CD4-positive, alpha-beta T cell treated with Interleukin-2 at 100 ng/mL for 4 hours (primary cell): ENCODE results near the gene NCOR2.

Experiments used
- DNase-seq: peaks from one replicate; pipeline ENCODE4 v3.0.0-alpha.2; 2020; ENCODE audit warnings: low spot score

The NCOR2 gene

DNA sequence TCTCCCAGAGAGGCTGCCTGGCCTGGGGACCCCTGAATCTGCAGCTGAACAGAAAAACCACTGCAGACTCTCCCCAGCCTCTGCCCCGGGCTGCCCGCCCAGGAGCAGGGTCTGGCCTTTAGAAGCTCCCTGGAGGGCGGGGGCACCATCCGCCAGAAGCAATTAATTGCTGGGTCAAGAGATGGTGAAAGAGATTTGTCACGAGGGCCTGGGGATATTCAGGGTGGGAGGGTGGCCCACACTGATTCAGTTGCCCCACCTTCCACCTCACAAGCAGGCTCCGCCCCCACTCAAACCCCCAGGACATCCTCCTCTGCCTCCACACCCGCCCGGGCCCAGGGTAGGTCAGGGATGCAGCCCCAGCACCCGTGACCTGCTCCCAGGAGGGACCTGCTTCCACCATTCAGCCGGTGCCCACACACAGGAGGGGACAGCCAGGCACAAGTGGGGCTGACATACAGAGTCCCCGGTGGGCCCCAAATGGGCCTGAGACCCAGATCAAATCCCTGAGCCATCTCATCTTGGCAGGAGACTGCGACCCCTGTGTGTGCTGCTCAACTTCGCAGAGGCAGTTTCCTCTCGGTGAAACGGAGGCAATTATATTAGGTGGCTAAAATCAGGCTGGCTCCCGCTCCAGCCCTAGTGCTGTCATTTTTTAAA is 23.0 kb downstream of the NCOR2 start:
- DNase-seq: no peak

DNA sequence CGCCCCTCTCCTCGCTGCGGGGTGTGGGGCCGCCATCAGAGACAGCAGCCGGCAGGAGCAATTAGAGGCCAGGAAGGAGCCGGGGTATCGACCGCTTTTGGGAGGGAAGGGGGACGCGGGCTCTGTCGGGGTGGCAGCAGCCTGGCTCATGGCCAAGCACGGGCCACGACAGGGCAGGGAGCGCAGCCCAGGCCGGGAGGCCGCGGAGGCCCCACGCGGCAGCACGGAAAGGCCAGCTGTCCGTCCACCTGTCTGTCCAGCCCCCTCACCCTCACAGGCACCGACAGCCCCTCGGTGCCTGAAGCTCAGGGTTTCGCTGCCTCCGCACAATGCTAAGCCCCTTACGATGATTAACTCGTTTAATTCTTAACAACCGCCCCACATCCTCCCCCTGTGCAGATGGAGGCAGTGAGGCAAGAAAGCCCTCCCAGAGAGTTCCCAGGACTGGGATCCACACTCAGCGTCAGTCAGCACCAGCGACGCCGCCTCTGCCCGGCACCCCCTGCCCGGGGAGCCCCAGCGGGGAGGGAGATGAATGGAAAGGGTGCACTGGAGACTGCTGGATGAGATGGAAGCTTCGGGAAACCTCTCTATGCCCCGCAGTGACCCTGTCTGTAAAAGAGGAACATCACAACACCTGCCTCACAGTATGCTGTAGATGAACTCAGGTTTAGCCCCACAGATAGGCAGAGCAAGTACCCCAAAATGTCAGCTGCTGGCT is 23.7 kb downstream of the NCOR2 start:
- no peak for DNase-seq

DNA sequence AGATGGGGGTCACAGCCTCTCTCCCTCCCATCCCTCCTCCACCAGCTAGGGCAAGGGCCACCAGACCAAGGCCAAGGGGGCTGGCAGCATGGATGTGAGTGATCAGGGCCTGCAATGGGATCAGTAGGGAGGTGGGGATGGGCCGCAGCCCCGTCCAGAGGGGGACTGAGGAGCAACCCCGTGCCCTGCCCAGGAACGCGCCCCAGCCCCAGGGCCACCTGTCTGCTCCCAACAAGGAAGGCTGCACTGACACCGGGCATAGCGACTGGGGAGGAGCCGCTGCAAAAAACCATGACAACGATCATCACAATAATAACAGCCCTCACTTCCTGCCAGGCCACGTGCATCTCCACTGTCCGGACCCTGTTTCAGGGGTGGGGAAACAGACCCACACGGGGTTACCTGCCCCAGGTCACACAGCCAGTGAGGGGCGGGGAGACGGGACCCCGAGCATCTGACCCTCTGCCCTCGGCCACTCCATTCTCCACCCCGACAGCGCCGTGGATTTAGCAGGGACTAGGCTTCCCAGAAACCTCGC is 24.3 kb downstream of the NCOR2 start:
- DNase-seq: peak; percentile 33

- DNase-seq: no peak
Observed at GRCh38 chr12:124542021-124542949, 25.1 kb downstream of the NCOR2 start.

DNA sequence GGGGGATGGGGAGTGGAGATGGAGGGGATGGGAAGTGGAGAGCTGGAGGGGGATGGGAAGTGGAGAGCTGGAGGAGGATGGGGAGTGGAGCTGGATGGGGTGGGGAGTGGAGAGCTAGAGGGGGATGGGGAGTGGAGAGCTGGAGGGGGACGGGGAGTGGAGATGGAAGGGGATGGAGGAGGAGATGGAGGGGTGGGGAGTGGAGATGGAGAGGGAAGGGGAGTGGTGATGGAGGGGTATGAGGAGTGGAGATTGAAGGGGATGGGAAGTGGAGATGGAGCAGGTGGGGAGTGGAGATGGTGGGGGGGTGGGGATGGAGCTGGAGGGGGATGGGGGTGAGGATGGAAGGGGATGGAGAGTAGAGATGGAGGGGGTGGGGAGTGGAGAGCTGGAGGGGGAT is 26.1 kb downstream of the NCOR2 start:
- DNase-seq: no peak

DNA sequence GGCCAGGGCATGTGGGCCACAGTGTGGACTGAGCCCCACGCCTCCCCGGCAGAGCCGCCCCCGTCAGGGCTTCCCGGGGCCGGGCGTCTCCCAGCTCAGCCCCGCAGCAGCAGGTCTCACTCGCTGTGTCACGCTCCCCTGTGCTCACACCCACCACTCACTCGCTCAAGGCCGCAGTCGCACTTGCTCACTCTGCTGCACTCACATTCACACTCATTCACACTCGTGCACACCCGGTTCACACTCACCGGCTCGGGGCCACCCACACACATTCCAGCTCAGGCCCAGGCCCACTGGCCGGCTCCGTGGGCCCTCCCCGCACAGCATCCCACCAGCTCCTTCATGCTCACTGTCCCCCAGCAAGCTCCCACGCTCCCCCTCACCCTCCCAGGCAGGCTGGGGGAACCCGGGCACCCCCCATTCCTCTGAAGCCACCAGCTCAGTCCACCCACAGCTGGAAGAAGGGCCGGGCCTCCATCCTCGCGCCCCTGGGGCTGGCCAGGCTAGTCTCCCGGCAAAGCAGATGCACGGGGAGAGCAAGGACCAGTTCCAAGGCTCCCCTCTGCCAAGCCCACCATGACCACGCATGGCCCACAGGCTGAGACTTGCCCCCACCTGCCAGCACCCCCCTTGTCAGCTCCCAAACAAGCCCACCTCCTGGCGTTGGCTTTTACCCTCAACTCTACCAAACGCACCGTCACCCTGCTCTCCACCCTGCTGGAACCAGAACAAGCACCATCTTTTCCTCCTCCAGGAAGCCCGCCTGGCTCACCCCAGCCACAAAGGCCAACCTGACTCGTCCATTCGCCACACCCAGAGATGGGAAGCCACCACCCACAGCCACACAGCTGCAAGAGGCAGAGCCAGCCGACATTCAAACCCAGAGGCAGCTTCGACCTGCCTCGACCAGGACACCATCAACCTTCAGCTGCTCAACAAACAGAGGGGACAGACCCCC is 28.0 kb downstream of the NCOR2 start:
- DNase-seq: no peak

DNA sequence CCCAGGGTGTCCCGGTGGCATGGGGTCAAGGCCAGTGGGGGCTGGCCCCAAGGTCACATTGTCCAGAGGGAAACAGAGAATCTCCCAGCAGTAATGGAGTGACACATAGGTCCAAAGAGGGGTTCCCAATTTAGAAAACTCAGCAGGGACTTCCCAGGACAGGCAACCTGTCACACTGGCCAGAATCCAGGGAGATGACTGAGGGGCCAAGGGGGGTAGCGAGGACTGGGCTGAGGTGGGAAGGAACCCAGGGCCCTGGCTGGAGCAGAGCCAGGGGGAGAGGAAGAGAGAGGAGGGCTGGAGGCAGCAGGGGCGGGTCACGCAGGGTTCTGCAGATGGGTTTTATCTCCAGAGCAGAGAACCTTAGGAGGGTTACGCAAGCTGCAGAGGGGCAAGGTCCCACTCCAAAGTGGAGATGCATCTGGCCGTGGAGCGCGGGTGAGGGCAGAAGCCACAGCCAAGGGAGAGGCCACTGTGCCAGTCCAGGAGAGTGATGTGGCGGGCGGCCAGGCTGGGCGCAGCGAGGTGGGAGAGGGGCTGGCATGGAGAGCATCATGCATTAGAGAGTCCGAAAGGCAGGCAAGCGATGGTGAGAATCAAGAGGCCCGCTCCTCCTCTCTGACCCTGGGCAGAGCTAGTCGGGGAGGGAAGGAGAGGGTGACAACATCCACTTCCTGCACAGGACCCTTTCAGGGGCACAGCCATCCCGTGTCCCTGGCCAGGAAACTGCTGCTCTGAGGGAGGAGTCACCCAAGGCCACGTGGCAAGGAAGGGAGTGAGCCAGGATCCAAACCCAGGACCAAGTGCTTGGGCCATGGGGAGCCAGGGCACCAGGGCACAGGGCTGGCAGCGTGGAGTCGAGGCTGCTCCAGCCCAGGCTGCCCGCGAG is 29.0 kb downstream of the NCOR2 start:
- no peak for DNase-seq

GRCh38 chr12:124537525-124538193 is 29.8 kb downstream of the NCOR2 start:
- no peak for DNase-seq

DNA sequence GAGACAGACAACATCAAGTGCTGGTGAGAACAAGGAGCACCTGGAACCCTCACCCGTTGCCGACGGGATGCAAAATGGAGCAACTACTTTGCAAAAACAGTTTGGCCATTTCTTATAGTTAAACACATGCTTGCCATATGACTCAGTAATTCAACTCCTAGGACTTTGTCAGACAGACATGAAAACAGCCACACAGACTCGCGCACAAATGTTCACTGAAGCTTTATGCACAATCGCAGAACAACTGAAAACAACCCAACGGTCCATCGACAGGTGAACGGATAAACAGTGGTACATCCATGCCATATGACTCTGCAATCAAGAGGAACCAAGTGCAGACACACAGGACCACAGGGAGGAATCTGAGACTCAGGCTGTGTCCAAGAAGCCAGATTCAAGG is 30.8 kb downstream of the NCOR2 start:
- no peak for DNase-seq

- DNase-seq: no peak
Observed at GRCh38 chr12:124534776-124535740, 32.4 kb downstream of the NCOR2 start.

DNA sequence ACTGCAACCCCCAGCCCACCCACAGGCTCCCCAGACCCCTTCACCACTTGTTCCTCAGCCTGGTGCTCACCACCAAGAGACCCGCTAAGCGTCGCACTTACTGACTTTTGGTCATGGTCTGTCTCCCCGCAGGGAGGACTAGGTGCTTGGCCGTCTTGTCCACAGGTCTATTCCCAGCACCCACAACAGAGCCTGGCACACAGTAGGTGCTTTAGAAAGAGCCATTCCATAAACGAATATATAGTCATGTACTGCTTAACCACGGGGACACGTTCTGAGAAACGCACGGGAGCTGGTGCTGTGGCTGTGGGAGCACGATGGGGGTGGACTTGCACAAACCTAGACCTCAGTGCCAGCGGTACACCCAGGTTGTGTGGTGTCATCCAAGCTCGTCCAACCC is 34.0 kb downstream of the NCOR2 start:
- DNase-seq: no peak

GRCh38 chr12:124532967-124533366 is 34.4 kb downstream of the NCOR2 start:
- DNase-seq: no peak

DNA sequence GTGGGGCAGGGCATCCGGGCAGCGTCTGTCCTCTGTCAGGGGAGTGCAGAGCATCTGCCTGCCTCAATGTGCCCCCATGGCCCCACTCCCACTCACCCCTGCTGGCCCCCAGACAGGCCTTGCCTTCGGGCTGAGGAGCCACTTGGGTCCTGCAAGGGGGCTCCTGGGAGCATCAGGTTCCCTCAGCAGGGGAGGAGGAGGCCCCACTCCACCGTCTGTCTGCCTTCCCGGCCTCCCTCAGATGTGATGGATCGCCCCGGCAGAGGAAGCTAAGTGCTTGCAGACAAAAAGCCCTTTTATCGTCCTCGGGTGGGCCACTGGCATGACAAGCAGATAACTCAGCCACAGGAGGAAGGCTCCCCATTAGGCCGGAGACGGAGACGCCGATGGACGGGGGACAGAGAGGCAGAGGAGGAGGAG is 35.1 kb downstream of the NCOR2 start:
- no peak for DNase-seq

DNA sequence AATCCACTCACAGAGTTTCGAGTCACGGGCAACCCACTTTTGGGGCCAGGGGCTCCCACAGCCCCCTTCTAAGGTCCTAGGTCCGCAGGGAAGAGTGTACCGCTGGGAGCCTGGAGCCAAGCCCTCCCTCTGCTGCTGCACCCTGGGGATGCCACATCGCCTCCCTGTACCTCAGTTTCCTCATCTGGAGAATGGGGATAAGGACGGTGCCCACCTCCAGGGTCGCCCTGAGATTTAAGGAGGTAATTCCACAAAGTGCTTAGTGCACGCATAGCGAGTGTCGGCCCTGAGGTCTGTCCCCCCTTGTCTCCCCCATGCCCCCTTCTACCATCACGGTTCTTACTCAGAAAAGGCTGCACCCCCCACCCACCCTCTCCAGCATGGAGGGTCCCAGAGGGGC is 35.5 kb downstream of the NCOR2 start:
- no peak for DNase-seq

DNA sequence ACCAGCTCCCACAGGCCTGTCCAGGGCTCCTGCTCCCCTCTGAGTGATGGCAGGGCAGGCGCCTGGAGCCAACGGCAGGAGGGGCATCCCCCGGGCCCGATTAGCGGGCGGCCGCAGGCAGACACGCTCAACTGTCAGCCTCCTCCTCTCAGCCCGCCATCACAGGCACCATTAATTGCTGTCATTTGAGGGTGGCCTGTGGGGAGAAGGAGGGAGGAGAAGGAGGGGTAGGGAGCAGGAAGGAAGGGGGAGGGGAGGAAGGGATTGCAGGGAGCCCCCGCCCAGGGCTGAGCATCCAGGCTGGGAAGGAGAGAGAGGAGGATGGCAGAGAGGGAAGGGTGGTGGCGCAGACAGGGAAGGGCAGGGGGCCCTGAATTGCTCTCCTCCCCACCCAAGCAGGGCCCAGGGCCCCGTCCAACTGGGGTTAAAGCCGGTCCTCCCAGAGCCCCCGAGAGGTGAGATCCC is 36.1 kb downstream of the NCOR2 start:
- no peak for DNase-seq

DNA sequence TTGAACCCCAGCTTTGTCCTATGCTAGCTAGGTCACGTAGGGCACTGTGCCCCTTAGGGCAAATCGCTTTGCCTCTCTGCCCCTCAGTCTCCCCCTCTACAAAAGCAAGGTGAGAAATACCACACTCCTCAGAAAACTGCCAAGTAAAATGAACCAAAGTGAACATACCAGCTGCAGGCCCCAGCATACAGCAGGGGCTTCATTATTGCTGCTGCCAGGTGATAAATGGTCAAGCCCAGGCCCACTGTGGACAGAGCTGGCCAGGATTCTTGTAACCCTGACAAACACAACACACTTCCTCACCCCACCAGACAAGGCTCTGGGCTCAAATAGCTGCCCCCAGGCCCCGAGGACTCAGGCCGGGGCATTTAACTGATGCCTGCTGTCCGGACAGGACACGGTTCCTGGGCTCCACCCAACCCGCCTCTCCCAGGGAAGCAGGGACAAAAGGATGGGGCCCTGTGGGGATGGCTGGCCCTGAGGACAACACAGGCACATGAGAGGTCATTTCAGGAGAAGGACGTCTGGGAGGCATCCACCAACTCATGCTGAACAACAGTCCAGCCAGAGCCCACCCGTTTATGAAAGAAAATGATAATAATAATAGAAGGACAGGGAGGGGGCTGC is 36.7 kb downstream of the NCOR2 start:
- DNase-seq: no peak

- DNase-seq: no peak
Observed at GRCh38 chr12:124529565-124530276, 37.7 kb downstream of the NCOR2 start.
